HEK293 (cell line): ENCODE measurements around the gene SZT2.

ENCODE experiments used
- KLF7 ChIP-seq: fragments of 450-650 bp; formaldehyde crosslinking; IDR thresholded peaks from 2 replicates; pipeline ENCODE4 v1.5.1; 2016; ENCODE audit warnings: missing biosample characterization, missing genetic modification characterization, borderline replicate concordance
- KLF9 ChIP-seq: fragments of 450-650 bp; formaldehyde crosslinking; IDR thresholded peaks from 2 replicates; pipeline ENCODE4 v1.5.1; 2016; ENCODE audit warnings: missing biosample characterization, missing genetic modification characterization, low read depth
- OSR2 ChIP-seq: fragments of 450-650 bp; formaldehyde crosslinking; IDR thresholded peaks from 2 replicates; pipeline ENCODE4 v1.5.1; 2016; ENCODE audit warnings: missing biosample characterization, missing genetic modification characterization
- PATZ1 ChIP-seq: fragments of 450-650 bp; formaldehyde crosslinking; IDR thresholded peaks from 2 replicates; pipeline ENCODE4 v1.5.1; 2016; ENCODE audit warnings: missing biosample characterization, missing genetic modification characterization
- PRDM1 ChIP-seq: fragments of 450-650 bp; formaldehyde crosslinking; IDR thresholded peaks from 2 replicates; pipeline ENCODE4; 2016; ENCODE audit warnings: missing biosample characterization, missing genetic modification characterization
- ZBTB48 ChIP-seq: fragments of 450-650 bp; formaldehyde crosslinking; IDR thresholded peaks from 2 replicates; pipeline ENCODE4 v1.5.1; 2016; ENCODE audit warnings: missing biosample characterization, missing genetic modification characterization
- ZIC2 ChIP-seq: fragments of 450-650 bp; formaldehyde crosslinking; IDR thresholded peaks from 2 replicates; pipeline ENCODE4 v1.5.1; 2016; ENCODE audit warnings: missing biosample characterization, missing genetic modification characterization
- ZNF391 ChIP-seq: fragments of 450-650 bp; formaldehyde crosslinking; IDR thresholded peaks from 2 replicates; pipeline ENCODE4 v1.5.1; 2016; ENCODE audit warnings: low read depth, missing biosample characterization, missing genetic modification characterization, borderline replicate concordance
- ZNF394 ChIP-seq: fragments of 450-650 bp; formaldehyde crosslinking; IDR thresholded peaks from 2 replicates; pipeline ENCODE4 v1.5.1; 2016; ENCODE audit warnings: missing biosample characterization, missing genetic modification characterization, mild to moderate bottlenecking, moderate library complexity, borderline replicate concordance
- ZNF449 ChIP-seq: fragments of 450-650 bp; formaldehyde crosslinking; IDR thresholded peaks from 2 replicates; pipeline ENCODE4 v1.5.1; 2017; ENCODE audit warnings: missing biosample characterization, mild to moderate bottlenecking, missing genetic modification characterization, moderate library complexity
- ZNF501 ChIP-seq: fragments of 450-650 bp; formaldehyde crosslinking; IDR thresholded peaks from 2 replicates; pipeline ENCODE4 v1.5.1; 2016; ENCODE audit warnings: missing biosample characterization, missing genetic modification characterization
- ZNF555 ChIP-seq: fragments of 450-650 bp; formaldehyde crosslinking; conservative IDR thresholded peaks from 2 replicates; pipeline ENCODE4 v1.5.1; 2017; ENCODE audit warnings: missing biosample characterization, mild to moderate bottlenecking, missing genetic modification characterization, inconsistent platforms
- ZNF610 ChIP-seq: fragments of 450-650 bp; formaldehyde crosslinking; IDR thresholded peaks from 2 replicates; pipeline ENCODE4 v1.5.1; 2016; ENCODE audit warnings: missing biosample characterization, missing genetic modification characterization, borderline replicate concordance
- ZNF785 ChIP-seq: fragments of 450-650 bp; formaldehyde crosslinking; IDR thresholded peaks from 2 replicates; pipeline ENCODE4 v1.5.1; 2016; ENCODE audit warnings: missing biosample characterization, missing genetic modification characterization
- ZNF843 ChIP-seq: fragments of 450-650 bp; formaldehyde crosslinking; IDR thresholded peaks from 2 replicates; pipeline ENCODE4 v1.5.1; 2016; ENCODE audit warnings: missing biosample characterization, missing genetic modification characterization
- ZSCAN30 ChIP-seq: fragments of 450-650 bp; IDR thresholded peaks from 2 replicates; pipeline ENCODE4 v1.5.1; 2018; ENCODE audit warnings: missing biosample characterization, mild to moderate bottlenecking, missing genetic modification characterization, moderate library complexity
- TF ChIP-seq, protein P1 (sequence below): fragments of 450-650 bp; formaldehyde crosslinking; IDR thresholded peaks from 2 replicates; pipeline ENCODE4 v1.5.1; 2016; ENCODE audit warnings: missing biosample characterization, missing genetic modification characterization
- TF ChIP-seq, protein P2 (sequence below): fragments of 450-650 bp; formaldehyde crosslinking; conservative IDR thresholded peaks from 2 replicates; pipeline ENCODE4 v1.5.1; 2016; ENCODE audit warnings: low read depth, missing biosample characterization, missing genetic modification characterization
- TF ChIP-seq, protein P3 (sequence below): fragments of 450-650 bp; formaldehyde crosslinking; IDR thresholded peaks from 2 replicates; pipeline ENCODE4 v1.5.1; 2016; ENCODE audit warnings: missing biosample characterization, missing genetic modification characterization

Gene SZT2

GRCh38 chr1:43358746-43359693, 30.7 kb upstream of the SZT2 start, which contains the start of gene CDC20 (continued):
- TF ChIP-seq, protein P1, sequence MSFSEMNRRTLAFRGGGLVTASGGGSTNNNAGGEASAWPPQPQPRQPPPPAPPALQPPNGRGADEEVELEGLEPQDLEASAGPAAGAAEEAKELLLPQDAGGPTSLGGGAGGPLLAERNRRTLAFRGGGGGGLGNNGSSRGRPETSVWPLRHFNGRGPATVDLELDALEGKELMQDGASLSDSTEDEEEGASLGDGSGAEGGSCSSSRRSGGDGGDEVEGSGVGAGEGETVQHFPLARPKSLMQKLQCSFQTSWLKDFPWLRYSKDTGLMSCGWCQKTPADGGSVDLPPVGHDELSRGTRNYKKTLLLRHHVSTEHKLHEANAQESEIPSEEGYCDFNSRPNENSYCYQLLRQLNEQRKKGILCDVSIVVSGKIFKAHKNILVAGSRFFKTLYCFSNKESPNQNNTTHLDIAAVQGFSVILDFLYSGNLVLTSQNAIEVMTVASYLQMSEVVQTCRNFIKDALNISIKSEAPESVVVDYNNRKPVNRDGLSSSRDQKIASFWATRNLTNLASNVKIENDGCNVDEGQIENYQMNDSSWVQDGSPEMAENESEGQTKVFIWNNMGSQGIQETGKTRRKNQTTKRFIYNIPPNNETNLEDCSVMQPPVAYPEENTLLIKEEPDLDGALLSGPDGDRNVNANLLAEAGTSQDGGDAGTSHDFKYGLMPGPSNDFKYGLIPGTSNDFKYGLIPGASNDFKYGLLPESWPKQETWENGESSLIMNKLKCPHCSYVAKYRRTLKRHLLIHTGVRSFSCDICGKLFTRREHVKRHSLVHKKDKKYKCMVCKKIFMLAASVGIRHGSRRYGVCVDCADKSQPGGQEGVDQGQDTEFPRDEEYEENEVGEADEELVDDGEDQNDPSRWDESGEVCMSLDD (tag by site-specific recombination) = 0 out of 2 replicates have a peak, but pooled peaks have one; percentile 39
- peak; percentile 66 for TF ChIP-seq PATZ1 (tag by site-specific recombination)
- no peak; the same call in 1 of the 2 replicates for TF ChIP-seq KLF7 (tag by site-specific recombination)
- TF ChIP-seq ZSCAN30 = peak; percentile 32; the same call in 1 of the 2 replicates
- TF ChIP-seq ZNF391 = no peak
- TF ChIP-seq, protein P2, sequence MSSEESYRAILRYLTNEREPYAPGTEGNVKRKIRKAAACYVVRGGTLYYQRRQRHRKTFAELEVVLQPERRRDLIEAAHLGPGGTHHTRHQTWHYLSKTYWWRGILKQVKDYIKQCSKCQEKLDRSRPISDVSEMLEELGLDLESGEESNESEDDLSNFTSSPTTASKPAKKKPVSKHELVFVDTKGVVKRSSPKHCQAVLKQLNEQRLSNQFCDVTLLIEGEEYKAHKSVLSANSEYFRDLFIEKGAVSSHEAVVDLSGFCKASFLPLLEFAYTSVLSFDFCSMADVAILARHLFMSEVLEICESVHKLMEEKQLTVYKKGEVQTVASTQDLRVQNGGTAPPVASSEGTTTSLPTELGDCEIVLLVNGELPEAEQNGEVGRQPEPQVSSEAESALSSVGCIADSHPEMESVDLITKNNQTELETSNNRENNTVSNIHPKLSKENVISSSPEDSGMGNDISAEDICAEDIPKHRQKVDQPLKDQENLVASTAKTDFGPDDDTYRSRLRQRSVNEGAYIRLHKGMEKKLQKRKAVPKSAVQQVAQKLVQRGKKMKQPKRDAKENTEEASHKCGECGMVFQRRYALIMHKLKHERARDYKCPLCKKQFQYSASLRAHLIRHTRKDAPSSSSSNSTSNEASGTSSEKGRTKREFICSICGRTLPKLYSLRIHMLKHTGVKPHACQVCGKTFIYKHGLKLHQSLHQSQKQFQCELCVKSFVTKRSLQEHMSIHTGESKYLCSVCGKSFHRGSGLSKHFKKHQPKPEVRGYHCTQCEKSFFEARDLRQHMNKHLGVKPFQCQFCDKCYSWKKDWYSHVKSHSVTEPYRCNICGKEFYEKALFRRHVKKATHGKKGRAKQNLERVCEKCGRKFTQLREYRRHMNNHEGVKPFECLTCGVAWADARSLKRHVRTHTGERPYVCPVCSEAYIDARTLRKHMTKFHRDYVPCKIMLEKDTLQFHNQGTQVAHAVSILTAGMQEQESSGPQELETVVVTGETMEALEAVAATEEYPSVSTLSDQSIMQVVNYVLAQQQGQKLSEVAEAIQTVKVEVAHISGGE (tag by site-specific recombination) = peak; percentile 76
- 0 out of 2 replicates have a peak, but pooled peaks have one; percentile 12 for TF ChIP-seq ZIC2 (tag by site-specific recombination)
- no peak for TF ChIP-seq ZNF555 (tag by site-specific recombination)
- TF ChIP-seq ZNF501 (tag by site-specific recombination) = peak; percentile 74; the same call in 1 of the 2 replicates
- peak; percentile 11; the same call in 1 of the 2 replicates for TF ChIP-seq ZNF843 (tag by site-specific recombination)
- TF ChIP-seq ZNF785 (tag by site-specific recombination) = no peak
- TF ChIP-seq, protein P3, sequence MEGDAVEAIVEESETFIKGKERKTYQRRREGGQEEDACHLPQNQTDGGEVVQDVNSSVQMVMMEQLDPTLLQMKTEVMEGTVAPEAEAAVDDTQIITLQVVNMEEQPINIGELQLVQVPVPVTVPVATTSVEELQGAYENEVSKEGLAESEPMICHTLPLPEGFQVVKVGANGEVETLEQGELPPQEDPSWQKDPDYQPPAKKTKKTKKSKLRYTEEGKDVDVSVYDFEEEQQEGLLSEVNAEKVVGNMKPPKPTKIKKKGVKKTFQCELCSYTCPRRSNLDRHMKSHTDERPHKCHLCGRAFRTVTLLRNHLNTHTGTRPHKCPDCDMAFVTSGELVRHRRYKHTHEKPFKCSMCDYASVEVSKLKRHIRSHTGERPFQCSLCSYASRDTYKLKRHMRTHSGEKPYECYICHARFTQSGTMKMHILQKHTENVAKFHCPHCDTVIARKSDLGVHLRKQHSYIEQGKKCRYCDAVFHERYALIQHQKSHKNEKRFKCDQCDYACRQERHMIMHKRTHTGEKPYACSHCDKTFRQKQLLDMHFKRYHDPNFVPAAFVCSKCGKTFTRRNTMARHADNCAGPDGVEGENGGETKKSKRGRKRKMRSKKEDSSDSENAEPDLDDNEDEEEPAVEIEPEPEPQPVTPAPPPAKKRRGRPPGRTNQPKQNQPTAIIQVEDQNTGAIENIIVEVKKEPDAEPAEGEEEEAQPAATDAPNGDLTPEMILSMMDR (tag by site-specific recombination) = peak; percentile 39; the same call in 1 of the 2 replicates
- peak; percentile 93 for TF ChIP-seq ZNF449 (tag by site-specific recombination)
- peak; percentile 72 for TF ChIP-seq ZBTB48 (tag by site-specific recombination)
- TF ChIP-seq ZNF394 (tag by site-specific recombination) = no peak
- TF ChIP-seq ZNF610 (tag by site-specific recombination) = peak; percentile 73
- TF ChIP-seq PRDM1 (tag by site-specific recombination) = peak; percentile 48
- no peak for TF ChIP-seq OSR2
- peak; percentile 63 for TF ChIP-seq KLF9
